Testis (tissue), 5 donors: ENCODE measurements around the gene MMP25. TPM values are rescaled to one million over a fixed set of nuclear protein-coding genes. Genes with fewer than 3 reads are reported as not detected.

Experiments
- DNase-seq: peaks from one replicate; pipeline ENCODE4 v3.0.0-alpha.2; 2019
- H3K27ac ChIP-seq, 2 donors: fragments of 200-600 bp; sonication (generic); one replicate each; pipeline ENCODE4 v1.5.1; 2019
- H3K27me3 ChIP-seq: fragments of 200-600 bp; sonication (generic); one replicate; pipeline ENCODE4 v1.5.1; 2019
- H3K36me3 ChIP-seq: fragments of 200-600 bp; sonication (generic); one replicate; pipeline ENCODE4 v1.5.1; 2017; ENCODE audit warnings: low read depth; ENCODE audit errors: missing control alignments
- H3K4me1 ChIP-seq: fragments of 200-600 bp; sonication (generic); one replicate; pipeline ENCODE4 v1.5.1; 2019
- H3K4me3 ChIP-seq, 2 donors: fragments of 200-600 bp; sonication (generic); one replicate each; pipeline ENCODE4 v1.5.1; 2017 to 2019
- H3K9me3 ChIP-seq: fragments of 200-600 bp; sonication (generic); one replicate; pipeline ENCODE4 v1.5.1; 2017
- POLR2A ChIP-seq: fragments of 450-650 bp; IDR thresholded peaks from one replicate; pipeline ENCODE4 v1.6.1; 2017; ENCODE audit warnings: antibody characterized with exemption, mild to moderate bottlenecking, moderate library complexity
- WGBS, 2 donors: methylation state at CpG; one replicate each; pipeline ENCODE4 v1.1.5; 2018; 5-methylcytosine and 5-hydroxymethylcytosine counted together
- intact Hi-C: fragments of 100-400 bp; cut with DNase I; formaldehyde crosslinking; loops from one replicate; pipeline ENCODE4 v1.15.1; 2023; ENCODE audit warnings: low total_unique reads
- long read RNA-seq, 2 donors: transcript quantifications; one replicate each; lab custom pipeline, GENCODE V29; 2026
- polyA plus RNA-seq: library from polyadenylated mRNA; stranded (reverse); fragments of 350-450 nt; fragmentation: Illumina TruSeq; extraction: RNeasy Lipid Tissue Mini Kit (QIAGEN cat#74804); gene quantifications from one replicate; pipeline ENCODE4 v1.2.3, GENCODE V29; 2014; ENCODE audit warnings: low read depth, low replicate concordance; ENCODE audit not compliant: insufficient read depth
- total RNA-seq, 2 donors: library from RNA; depleted of rRNA; stranded (reverse); fragments of >200 nt; gene quantifications; one replicate each; pipeline ENCODE4 v1.2.3, GENCODE V29; 2016
- TF ChIP-seq, protein P1 (sequence below), 3 experiments: fragments of 450-650 bp in 2 of 3; fragments of 200-600 bp in 1 of 3; sonication (generic) in 1 of 3; IDR thresholded peaks; one replicate each; pipeline ENCODE4 v1.5.1; 2016 to 2019; ENCODE audit warnings: antibody characterized with exemption in 3 of 3, mild to moderate bottlenecking in 2 of 3, moderate library complexity in 1 of 3

Gene MMP25, protein sequence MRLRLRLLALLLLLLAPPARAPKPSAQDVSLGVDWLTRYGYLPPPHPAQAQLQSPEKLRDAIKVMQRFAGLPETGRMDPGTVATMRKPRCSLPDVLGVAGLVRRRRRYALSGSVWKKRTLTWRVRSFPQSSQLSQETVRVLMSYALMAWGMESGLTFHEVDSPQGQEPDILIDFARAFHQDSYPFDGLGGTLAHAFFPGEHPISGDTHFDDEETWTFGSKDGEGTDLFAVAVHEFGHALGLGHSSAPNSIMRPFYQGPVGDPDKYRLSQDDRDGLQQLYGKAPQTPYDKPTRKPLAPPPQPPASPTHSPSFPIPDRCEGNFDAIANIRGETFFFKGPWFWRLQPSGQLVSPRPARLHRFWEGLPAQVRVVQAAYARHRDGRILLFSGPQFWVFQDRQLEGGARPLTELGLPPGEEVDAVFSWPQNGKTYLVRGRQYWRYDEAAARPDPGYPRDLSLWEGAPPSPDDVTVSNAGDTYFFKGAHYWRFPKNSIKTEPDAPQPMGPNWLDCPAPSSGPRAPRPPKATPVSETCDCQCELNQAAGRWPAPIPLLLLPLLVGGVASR
- total RNA-seq, result 1 to 10 TPM in 1 of 2 donors, under 1 TPM in 1; 0.62 to 1.5 TPM
- 0.53 TPM for polyA plus RNA-seq
- long read RNA-seq, donor 1, partial matches to known transcripts, result 0 of 1 reads
- long read RNA-seq, donor 1, other reads (novel, unspliced or antisense), result 0 of 1 reads
- long read RNA-seq, donor 2, partial matches to known transcripts, result 0 of 1 reads
- long read RNA-seq, donor 2, other reads (novel, unspliced or antisense), result 0 of 1 reads

DNA sequence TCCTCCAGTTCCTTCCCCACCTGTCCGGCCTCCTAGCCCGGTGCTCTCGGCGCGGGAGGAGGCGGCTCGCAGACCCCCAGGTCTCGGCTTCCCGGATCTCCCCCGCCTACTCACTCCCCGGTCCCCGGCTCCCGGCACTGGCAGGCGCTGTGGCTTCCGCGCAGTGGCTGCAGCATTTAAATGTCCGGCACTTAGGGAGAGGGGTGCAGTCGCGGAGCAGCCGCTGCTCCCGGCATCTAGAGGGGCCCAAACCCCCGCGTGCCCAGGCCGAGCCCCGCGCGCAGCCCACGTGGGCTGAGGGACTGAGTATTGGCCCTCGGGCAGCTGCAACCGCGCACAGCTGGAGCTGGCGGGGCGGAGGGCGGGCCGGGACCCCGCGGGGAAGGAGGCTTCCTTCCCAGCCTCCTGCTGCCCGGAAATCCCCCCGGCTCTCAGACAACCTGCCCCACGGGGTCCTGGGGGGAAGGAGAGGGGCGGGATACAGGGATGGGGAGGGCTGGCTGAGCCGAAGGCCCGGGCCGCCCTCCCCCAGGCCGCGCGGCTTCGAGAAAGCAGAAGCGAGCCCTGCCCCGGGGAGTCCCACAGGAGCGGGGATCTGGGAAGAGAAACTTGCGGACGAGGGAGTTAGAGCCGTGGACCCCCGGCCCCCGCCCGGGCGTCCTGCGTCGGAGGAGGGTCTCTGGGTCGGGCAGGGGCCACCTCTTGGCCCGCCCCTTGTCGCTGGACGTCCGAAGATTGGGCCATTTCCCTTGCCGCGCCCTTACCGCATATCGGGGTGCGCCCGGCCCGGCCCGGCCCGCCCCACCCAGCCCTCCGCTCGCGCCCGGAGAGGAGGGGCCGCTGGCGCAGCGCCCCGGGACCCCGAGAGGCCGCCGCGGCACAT is at the start of gene MMP25:
Gene MMP25 (plus strand): TSS at position 804 of the 883 bp plus-strand sequence. CDS start 357 bp downstream, outside the sequence.
- no peaks in the 10 kb centered on the region for H3K27me3 ChIP-seq

DNA sequence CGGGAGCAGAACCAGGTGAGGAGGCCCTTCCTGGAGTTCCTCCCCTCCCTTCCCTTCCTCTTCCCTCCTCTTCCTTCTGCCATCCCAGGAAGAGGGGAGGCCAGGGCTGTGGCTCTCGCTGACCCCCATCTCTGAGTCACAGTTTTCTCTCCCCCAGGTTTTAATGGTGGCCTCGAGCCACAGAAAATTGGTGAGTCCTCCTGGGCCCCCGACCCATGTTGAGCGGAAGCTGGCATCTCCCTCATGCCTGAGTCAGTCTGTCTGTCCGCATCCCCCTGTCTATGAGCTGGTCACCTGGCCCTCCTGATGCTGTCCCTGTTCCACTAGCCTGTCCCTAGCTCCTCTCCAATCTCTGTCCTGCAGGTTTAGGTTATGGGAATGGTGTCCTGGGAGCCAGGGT is 46.4 kb upstream of the MMP25 start:
- no peaks in the 10 kb centered on the region for H3K27me3 ChIP-seq
- no peak overlapping the region for H3K27ac ChIP-seq
- TF ChIP-seq, protein P1, sequence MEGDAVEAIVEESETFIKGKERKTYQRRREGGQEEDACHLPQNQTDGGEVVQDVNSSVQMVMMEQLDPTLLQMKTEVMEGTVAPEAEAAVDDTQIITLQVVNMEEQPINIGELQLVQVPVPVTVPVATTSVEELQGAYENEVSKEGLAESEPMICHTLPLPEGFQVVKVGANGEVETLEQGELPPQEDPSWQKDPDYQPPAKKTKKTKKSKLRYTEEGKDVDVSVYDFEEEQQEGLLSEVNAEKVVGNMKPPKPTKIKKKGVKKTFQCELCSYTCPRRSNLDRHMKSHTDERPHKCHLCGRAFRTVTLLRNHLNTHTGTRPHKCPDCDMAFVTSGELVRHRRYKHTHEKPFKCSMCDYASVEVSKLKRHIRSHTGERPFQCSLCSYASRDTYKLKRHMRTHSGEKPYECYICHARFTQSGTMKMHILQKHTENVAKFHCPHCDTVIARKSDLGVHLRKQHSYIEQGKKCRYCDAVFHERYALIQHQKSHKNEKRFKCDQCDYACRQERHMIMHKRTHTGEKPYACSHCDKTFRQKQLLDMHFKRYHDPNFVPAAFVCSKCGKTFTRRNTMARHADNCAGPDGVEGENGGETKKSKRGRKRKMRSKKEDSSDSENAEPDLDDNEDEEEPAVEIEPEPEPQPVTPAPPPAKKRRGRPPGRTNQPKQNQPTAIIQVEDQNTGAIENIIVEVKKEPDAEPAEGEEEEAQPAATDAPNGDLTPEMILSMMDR (IDR thresholded peaks at IDR 0.05), result no peak
- TF ChIP-seq POLR2A, result no peak
- no peak for DNase-seq
- peaks cover 2% of the 10 kb centered on the region for H3K4me1 ChIP-seq
- WGBS, 2 donors, result 89 to 93% methylated on average over 6 of the region's 6 CpGs
- intact Hi-C loops, result no loop called here
- H3K9me3 ChIP-seq, result no peaks in the 10 kb centered on the region
- no peak overlapping the region for H3K4me3 ChIP-seq
- no peaks in the 10 kb centered on the region for H3K36me3 ChIP-seq

More for the DNA sequence above, at the start of gene MMP25:
- TF ChIP-seq POLR2A, result no peak
- DNase-seq, result no peak
- intact Hi-C loops, result no loop called here
- H3K36me3 ChIP-seq, result no peaks in the 10 kb centered on the region
- H3K4me1 ChIP-seq, result peaks cover 14% of the 10 kb centered on the region
- WGBS, 2 donors, result 0% methylated on average over 48 of the region's 86 CpGs; no CpG with 5 or more reads in 1 of the 2 donors
- H3K9me3 ChIP-seq, result no peaks in the 10 kb centered on the region
- no peak within 1 kb of the TSS for H3K27ac ChIP-seq
- H3K4me3 ChIP-seq, result peak within 1 kb of the TSS; percentile 24 to 47

DNA sequence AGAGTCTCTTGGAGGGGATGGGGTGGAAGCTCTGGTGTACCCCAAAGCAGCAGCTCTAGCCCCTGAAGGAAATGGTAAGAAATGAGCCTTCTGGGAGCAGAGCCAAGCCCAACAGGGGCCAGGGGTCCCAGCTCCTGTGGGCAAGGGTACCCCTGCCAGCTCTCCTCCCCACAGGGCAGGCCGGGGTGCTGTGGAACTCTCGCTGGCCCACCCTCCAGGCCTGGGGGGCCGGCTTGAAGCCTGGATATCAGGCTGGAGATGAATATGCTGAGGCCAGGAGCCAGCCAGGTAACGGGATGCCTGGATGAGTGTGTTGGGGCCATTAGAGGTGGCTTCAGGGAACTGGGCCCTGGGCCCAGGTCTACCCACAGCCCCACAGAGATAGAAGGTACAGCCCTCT is 45.8 kb upstream of the MMP25 start:
- peaks cover 4% of the 10 kb centered on the region for H3K4me1 ChIP-seq
- H3K27me3 ChIP-seq, result no peaks in the 10 kb centered on the region
- H3K9me3 ChIP-seq, result no peaks in the 10 kb centered on the region
- TF ChIP-seq, protein P1 (IDR thresholded peaks at IDR 0.05), result no peak
- TF ChIP-seq POLR2A, result no peak
- WGBS, 2 donors, result 86% methylated on average over 4 of the region's 4 CpGs; no CpG with 5 or more reads in 1 of the 2 donors
- DNase-seq, result no peak
- intact Hi-C loops, result no loop called here
- H3K36me3 ChIP-seq, result no peaks in the 10 kb centered on the region
- no peak overlapping the region for H3K4me3 ChIP-seq
- H3K27ac ChIP-seq, result no peak overlapping the region

DNA sequence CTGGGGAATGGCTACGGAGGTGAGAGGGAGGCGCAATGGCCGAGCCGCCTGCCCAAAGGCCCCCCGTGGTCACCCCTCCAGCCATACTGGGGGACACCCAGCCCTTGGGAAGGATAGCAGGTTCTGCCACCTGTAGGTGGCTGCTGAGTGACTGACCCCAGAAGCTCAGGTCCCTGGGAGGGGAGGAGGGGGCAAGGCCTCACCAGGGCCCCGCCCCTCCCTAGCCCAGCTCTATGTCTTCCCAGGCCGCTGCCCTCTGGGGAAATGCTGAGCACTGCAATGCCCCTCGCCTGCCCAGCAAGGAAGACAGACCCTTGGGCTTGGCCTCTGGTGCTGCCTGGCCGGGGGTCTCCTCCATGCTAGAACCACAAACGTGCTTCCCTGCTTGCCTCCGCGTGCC is 45.0 kb upstream of the MMP25 start:
- no peaks in the 10 kb centered on the region for H3K9me3 ChIP-seq
- TF ChIP-seq, protein P1 (IDR thresholded peaks at IDR 0.05), result no peak
- TF ChIP-seq POLR2A, result no peak
- peaks cover 4% of the 10 kb centered on the region for H3K4me1 ChIP-seq
- H3K4me3 ChIP-seq, result no peak overlapping the region
- WGBS, 2 donors, result 75 to 78% methylated on average over 5 to 12 of the region's 12 CpGs
- H3K36me3 ChIP-seq, result no peaks in the 10 kb centered on the region
- intact Hi-C loops, result no loop called here
- H3K27me3 ChIP-seq, result no peaks in the 10 kb centered on the region
- H3K27ac ChIP-seq, result no peak overlapping the region
- no peak for DNase-seq
